ENCODE data around the gene OR5K3. TPM values are rescaled to one million over a fixed set of nuclear protein-coding genes. Genes with fewer than 3 reads are reported as not detected.

Gene OR5K3
- total and polyA plus RNA-seq, 9 of the 15 experiments (the other 6 are each of a cell fraction or from before 2014, with no cell fraction given): not detected

DNA sequence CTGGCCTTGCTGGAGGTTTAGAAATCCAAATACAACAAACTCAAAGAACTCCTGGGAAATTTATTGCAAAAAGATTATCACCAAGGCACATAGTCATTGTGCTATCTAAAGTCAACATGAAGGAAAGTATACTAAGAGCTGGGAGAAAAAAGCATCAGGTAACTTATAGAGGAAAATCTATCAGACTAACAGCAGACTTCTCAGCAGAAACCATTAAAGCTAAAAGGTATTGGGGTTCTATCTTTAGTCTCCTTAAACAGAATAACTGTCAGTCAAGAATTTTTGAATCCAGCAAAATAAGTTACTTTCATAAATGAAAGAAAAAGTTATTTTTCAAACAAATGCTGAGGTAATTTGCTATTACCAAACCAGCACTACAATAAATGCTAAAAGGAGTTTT lies 8.0 kb downstream of the OR5K3 start (continued):
- TF ChIP-seq, protein P1, sequence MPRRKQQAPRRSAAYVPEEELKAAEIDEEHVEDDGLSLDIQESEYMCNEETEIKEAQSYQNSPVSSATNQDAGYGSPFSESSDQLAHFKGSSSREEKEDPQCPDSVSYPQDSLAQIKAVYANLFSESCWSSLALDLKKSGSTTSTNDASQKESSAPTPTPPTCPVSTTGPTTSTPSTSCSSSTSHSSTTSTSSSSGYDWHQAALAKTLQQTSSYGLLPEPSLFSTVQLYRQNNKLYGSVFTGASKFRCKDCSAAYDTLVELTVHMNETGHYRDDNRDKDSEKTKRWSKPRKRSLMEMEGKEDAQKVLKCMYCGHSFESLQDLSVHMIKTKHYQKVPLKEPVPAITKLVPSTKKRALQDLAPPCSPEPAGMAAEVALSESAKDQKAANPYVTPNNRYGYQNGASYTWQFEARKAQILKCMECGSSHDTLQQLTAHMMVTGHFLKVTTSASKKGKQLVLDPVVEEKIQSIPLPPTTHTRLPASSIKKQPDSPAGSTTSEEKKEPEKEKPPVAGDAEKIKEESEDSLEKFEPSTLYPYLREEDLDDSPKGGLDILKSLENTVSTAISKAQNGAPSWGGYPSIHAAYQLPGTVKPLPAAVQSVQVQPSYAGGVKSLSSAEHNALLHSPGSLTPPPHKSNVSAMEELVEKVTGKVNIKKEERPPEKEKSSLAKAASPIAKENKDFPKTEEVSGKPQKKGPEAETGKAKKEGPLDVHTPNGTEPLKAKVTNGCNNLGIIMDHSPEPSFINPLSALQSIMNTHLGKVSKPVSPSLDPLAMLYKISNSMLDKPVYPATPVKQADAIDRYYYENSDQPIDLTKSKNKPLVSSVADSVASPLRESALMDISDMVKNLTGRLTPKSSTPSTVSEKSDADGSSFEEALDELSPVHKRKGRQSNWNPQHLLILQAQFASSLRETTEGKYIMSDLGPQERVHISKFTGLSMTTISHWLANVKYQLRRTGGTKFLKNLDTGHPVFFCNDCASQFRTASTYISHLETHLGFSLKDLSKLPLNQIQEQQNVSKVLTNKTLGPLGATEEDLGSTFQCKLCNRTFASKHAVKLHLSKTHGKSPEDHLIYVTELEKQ (CRISPR knock-in tag; IDR thresholded peaks at IDR 0.05): no peak
- TF ChIP-seq, protein P2, sequence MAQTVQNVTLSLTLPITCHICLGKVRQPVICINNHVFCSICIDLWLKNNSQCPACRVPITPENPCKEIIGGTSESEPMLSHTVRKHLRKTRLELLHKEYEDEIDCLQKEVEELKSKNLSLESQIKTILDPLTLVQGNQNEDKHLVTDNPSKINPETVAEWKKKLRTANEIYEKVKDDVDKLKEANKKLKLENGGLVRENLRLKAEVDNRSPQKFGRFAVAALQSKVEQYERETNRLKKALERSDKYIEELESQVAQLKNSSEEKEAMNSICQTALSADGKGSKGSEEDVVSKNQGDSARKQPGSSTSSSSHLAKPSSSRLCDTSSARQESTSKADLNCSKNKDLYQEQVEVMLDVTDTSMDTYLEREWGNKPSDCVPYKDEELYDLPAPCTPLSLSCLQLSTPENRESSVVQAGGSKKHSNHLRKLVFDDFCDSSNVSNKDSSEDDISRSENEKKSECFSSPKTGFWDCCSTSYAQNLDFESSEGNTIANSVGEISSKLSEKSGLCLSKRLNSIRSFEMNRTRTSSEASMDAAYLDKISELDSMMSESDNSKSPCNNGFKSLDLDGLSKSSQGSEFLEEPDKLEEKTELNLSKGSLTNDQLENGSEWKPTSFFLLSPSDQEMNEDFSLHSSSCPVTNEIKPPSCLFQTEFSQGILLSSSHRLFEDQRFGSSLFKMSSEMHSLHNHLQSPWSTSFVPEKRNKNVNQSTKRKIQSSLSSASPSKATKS (CRISPR knock-in tag; IDR thresholded peaks at IDR 0.05): no peak
- TF ChIP-seq, protein P3, sequence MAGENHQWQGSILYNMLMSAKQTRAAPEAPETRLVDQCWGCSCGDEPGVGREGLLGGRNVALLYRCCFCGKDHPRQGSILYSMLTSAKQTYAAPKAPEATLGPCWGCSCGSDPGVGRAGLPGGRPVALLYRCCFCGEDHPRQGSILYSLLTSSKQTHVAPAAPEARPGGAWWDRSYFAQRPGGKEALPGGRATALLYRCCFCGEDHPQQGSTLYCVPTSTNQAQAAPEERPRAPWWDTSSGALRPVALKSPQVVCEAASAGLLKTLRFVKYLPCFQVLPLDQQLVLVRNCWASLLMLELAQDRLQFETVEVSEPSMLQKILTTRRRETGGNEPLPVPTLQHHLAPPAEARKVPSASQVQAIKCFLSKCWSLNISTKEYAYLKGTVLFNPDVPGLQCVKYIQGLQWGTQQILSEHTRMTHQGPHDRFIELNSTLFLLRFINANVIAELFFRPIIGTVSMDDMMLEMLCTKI (IDR thresholded peaks at IDR 0.05; ENCODE audit: partially characterized antibody): no peak
- TF ChIP-seq ZNF316 (IDR thresholded peaks at IDR 0.05): no peak
